GM19328 (cell line): ENCODE results near the gene MBD3L3.
"Not testable (repeated sequence)": the region's sequence is repeated elsewhere in the genome, so short reads cannot be mapped to it uniquely, and the experiment has no call there.

Source experiments
- ATAC-seq: cut with Tn5 transposase; IDR thresholded peaks from one replicate; pipeline ENCODE4 v1.9.1; 2021; ENCODE audit warnings: mild to moderate bottlenecking, moderate library complexity; ENCODE audit not compliant: unreplicated experiment

Gene MBD3L3

DNA sequence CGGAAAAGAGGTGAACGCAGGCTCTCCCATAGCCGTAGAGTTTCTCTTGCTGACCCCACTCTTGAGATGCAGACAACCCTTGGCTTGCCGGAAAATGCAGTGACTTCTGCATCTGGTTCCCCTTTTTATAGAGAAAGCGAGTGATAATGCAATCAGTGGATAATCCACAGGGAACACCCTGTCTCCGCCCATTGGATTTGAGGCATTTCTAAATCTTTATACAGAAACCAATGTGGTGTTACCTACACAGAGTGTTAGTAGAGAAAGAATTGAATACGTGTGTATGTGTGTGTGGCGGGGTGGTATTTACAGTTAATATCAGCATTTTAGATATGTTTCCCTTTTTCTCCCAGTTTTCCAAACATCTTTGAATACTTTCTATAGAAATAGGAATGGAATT, at the start of gene MBD3L3:
TSS of gene MBD3L3 (minus strand) at position 101 of the 400 bp plus-strand sequence. CDS start at position 30, 71 bp downstream.
- ATAC-seq: not testable (repeated sequence)

- ATAC-seq: no peak
Observed at GRCh38 chr19:7106711-7107657, 48.5 kb upstream of the MBD3L3 start.

DNA sequence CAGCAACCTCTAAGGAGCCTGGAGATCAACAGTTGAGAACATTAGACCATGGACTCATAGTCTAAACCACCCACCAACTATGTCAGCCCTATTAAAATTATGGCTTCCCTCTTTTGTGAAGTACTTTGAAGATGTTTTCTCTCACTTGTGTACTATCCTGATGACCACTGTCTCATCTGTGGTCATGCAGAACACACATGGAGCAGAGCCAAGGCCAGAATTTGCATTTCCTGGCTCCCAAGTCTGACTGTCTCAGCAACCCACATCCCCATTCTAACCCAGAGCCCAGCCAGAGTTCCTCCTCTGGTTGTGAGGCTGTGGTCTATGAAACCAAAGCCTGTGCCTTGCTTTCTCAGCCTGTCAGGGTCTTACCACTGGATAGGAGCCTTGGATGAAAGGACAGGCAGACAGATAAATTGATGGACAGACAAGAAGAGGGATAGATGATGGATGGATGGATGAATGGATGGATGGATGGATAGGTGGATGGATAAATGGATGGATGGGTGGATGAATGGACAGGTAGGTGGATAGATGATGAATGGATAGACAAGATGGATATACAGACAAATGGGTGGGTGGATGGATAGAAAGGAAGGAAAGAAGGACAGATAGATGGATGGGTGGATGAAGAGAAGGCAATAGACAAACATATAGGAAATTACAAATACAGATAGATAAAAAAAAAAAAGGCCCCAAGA, 46.4 kb upstream of the MBD3L3 start:
- ATAC-seq: no peak

DNA sequence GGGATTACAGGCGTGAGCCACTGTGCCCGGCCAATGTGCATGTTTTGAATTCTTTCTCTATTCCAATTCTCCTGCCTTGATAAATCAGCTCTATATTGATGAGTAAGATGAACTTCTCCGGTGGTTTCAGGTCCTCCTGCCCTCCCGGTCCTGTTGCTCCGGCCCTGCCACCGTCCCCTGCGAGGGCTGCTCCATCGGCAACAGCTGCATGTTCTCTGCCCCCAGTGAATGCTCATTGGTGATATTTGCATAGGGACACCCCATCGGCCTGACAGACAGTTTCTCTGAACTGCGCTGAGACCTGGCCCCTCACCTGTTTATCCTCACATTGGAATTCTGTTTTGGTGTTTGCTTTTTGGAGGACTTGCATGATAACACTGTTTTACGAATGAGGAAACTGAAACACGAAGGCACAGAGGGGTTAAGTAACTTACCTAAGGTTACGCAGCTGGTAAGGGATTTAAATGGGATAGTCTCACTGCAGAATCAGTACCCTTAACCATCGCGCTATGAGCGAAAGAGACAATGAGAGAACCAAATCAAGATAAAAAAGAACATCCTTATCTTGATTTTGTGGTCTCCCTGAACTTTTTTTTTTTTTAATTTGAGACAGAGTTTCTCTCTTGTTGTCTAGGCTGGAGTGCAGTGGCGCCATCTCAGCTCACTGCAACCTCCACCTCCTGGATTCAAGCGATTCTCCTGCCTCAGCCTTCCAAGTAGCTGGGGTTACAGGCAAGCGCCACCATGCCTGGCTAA, 43.2 kb upstream of the MBD3L3 start:
- ATAC-seq: no peak

- no peak for ATAC-seq
Observed at GRCh38 chr19:7099597-7099921, 41.1 kb upstream of the MBD3L3 start.

GRCh38 chr19:7098701-7099596, 40.5 kb upstream of the MBD3L3 start:
- ATAC-seq: peak; percentile 89

DNA sequence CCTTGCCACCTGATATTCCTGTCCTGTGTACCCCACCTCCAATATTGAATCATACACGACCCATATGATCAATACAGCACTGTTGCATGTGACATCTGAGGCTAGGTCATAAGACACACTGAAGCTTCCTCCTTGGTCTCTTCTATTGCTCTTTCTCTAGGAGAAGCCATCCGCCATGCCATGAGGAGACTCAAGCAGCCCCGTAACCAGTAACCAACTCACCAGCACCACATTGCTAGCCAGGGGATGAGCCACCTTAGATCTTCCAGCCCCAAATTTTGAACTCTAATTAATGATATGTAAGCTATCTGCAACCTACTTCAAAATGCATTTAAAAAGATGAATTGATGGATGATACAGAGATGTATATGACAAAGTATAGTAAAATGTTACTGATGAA, 39.6 kb upstream of the MBD3L3 start:
- ATAC-seq: no peak

GRCh38 chr19:7088999-7089398, 30.5 kb upstream of the MBD3L3 start:
- ATAC-seq: no peak

GRCh38 chr19:7083076-7083956, 24.8 kb upstream of the MBD3L3 start:
- no peak for ATAC-seq

DNA sequence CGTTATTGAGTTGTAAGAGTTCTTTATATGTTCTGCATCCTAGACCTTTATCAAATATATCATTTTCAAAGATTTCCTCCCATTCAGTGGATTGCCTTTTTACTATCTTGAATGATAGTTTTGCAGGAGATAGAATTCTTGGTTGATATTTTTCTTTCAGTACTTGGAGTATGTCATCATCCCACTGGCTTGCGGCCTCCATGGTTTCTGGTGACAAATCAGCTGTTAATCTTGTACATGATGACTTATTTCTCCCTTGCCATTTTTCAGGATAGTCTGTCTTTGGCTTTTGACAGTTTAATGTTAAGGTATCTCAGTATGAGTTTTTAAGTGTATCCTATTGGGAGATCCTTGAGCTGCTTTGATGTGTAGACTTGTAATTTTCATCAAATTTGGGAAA, 19.5 kb upstream of the MBD3L3 start:
- no peak for ATAC-seq

DNA sequence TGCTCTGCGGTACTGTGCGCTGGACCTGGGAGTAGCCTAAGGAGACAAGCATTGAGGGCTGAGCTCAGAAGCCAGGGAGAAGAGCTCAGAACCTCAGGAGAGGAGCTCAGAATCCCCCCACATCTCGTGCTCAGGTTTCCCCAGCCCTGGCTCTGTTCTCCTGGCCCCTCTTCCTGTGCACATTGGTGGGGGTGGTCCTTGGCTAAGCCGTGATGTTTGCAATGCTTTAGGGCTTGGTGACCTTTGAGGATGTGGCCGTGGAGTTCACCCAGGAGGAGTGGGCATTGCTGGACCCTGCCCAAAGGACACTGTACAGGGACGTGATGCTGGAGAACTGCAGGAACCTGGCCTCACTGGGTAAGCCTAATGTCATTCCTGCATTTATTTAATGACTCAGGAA, 17.7 kb upstream of the MBD3L3 start:
- no peak for ATAC-seq

- ATAC-seq: no peak
Observed at GRCh38 chr19:7074705-7075282, 16.3 kb upstream of the MBD3L3 start.

- ATAC-seq: no peak
Observed at GRCh38 chr19:7072541-7072940, 14.1 kb upstream of the MBD3L3 start.

- no peak for ATAC-seq
Observed at GRCh38 chr19:7069904-7070226, 11.4 kb upstream of the MBD3L3 start.

GRCh38 chr19:7069042-7069903, 10.8 kb upstream of the MBD3L3 start, which contains the start of gene ZNF557:
ZNF557 (plus strand) TSS chr19:7069703; CDS start chr19:7075075, 5,372 bp downstream.
- ATAC-seq: peak; percentile 95

GRCh38 chr19:7068599-7068998, 10.1 kb upstream of the MBD3L3 start:
- no peak for ATAC-seq

DNA sequence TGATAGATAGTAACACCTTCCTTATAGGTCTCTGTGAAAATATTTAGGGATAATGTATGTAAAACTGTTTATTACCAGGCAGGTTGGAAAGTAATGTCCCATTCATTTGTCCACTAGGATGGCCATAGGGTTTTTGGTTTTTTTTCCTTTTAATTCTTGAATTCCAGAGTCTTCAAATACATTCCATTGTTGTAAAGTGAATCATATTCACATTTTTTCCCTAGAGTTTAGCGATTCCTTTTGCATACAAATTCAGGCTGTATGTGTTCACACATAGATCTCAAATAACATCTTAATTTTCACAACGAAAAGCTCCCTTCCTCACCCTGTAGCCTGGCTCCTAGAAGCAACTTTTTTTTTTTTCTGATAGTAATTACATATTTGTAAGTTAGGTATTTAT, 9.2 kb upstream of the MBD3L3 start:
- ATAC-seq: no peak

- ATAC-seq: not testable (repeated sequence)
Observed at GRCh38 chr19:7067122-7067521, 8.6 kb upstream of the MBD3L3 start.
